GM18858 (cell line): Measurements from ENCODE around the gene SLC25A11.

ENCODE experiments used
- ATAC-seq: cut with Tn5 transposase; IDR thresholded peaks from one replicate; pipeline ENCODE4 v1.9.1; 2021; ENCODE audit not compliant: unreplicated experiment

The SLC25A11 gene

DNA sequence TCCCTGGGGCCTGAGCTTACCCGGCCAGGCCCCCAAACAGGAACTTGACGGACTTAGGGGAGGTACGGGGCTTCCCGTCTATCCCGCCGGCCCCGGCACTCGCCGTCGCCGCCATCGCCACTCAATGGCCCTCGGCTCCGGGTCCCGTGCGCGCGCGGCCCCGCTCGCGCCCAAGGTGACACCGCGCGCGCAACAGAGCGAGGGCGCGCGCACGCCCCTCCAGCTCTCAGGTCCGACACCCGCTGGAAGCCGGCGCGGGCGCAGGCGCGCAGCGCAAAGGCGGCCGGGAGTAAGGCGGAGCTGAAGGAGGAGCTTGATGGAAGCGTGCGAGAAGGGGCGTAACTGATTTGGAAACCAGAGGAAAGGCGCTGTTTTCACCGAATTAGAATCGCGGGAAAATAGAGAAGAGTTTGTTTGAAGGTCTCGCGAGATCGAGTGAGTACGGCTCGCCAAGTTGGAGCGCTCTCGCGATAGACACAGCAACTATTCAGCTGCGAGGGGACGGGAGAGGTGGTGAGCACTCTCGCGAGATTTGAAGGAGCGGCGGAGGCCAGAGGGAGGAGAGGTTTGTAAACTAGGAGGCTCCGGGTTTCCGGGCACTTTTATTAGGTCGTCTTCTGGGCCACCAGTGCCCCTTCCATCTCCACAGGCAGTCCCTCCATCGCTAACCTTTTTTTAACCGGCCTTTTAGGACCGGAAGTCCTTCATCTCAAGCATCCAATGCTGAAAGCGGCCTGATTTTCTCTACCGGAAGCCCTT is at the start of gene SLC25A11, which contains the start of gene RNF167:
SLC25A11 (minus strand) TSS at position 251 of the 759 bp plus-strand sequence; CDS start at position 115, 136 bp downstream.
RNF167 (plus strand) TSS at position 473 of the 759 bp plus-strand sequence. CDS start 642 bp downstream, outside the sequence.
- ATAC-seq = peak; percentile 68

- ATAC-seq = no peak
Measured at GRCh38 chr17:4987767-4988567, 48.1 kb upstream of the SLC25A11 start.

DNA sequence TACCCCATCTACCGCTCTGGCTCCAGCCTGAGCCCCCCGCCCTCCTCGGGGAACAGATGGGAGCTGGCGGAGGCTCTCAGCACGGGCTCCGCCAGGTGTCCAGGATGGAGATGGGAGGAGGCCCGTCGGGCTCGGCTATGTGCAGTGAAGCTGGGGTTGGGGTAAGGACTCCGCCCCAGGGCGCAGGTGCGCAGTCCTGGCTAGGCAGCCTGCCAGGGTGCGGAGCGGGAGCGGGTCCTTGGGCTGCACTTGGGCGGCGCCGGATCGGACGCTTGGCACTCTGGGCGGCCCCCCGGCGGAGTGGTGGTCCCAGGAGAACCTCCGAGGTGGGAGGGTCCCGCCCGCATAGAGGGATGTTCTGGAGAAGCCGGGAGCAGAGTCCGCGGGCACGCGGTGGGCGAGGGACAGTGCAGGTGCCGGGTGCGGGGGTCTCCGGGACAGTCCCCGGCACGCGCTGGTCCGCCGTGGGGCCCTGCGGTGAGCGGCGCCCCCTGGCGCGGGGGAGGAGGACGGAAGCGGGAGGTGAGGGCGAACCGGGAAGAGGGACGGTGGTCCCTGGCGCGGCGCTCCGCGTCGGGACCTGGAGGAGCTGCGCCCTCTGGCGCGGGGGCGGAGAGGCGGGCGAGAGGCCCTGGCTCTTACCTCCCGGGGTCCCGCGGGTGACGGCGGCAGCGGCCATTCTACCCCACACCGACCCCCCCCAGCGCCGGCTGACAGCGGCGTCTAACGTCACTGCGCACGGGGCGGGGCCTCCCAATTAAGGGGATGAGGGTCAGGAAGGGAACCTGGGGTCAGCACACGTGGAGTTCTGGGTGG is 47.3 kb upstream of the SLC25A11 start, which contains the start of gene CAMTA2:
CAMTA2 (minus strand) TSS at position 725 of the 816 bp plus-strand sequence. CDS start 1,453 bp downstream, outside the sequence.
- ATAC-seq = no peak

DNA sequence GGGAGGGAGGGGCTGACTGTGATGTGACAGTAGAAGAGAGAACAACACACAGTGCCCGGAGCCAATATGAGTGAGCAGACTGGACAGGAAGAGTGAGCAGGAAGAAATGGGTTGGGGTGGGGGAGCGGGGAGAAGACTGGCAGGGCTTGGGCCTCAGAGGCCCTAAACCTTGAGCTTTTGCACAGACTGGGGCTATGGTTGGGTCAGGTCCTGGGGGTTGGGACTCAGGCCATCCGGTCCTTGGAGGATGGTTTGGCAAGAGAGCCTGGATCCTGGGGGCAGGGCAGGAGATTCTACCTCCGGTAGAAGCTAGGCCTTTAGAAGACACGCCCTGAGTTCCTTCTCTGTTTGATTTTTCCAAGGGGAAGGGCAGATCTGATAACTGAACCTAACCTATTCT is 46.6 kb upstream of the SLC25A11 start:
- no peak for ATAC-seq

DNA sequence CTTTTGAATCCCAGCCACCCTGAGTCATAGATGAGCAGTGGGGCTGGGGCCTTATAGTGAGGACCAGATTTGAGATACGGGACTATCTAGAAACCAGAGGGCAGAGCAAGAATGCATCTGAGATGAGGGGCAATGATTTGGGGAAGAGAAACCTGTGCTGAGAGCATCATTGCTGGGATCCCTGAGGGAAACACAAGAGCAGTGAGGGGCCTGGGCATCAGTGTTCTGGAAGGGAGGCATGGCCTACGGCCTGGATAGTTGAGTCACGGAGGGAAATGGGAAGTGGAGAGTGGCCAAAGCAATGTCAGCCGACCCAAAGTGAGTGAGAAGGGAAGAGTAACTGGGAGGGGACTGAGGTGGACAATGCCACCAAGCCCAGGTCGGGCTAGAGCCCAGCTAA is 42.5 kb upstream of the SLC25A11 start:
- ATAC-seq = no peak

GRCh38 chr17:4980644-4981216 is 40.9 kb upstream of the SLC25A11 start:
- ATAC-seq = no peak

DNA sequence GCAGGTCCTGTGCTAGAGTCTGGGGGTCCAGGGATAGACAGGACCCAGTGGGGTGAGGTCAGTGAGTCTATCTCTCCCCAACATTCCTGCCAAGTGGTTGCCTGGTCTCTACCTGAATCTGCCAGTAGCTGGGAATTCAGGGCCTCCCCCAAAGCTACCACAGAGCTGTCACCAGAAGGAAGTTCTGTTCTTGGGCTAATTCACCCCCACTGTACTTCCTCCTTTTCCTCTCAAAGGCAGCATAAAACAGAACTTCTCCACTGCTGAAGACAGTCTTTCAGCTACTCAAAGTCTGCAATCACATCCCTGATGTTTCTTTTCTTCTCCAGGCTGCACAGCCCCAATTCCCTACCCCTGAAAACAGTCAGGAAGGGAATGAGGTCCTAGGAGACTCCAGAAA is 38.9 kb upstream of the SLC25A11 start:
- ATAC-seq = no peak

- ATAC-seq = no peak
Measured at GRCh38 chr17:4974115-4974670, 34.3 kb upstream of the SLC25A11 start.

DNA sequence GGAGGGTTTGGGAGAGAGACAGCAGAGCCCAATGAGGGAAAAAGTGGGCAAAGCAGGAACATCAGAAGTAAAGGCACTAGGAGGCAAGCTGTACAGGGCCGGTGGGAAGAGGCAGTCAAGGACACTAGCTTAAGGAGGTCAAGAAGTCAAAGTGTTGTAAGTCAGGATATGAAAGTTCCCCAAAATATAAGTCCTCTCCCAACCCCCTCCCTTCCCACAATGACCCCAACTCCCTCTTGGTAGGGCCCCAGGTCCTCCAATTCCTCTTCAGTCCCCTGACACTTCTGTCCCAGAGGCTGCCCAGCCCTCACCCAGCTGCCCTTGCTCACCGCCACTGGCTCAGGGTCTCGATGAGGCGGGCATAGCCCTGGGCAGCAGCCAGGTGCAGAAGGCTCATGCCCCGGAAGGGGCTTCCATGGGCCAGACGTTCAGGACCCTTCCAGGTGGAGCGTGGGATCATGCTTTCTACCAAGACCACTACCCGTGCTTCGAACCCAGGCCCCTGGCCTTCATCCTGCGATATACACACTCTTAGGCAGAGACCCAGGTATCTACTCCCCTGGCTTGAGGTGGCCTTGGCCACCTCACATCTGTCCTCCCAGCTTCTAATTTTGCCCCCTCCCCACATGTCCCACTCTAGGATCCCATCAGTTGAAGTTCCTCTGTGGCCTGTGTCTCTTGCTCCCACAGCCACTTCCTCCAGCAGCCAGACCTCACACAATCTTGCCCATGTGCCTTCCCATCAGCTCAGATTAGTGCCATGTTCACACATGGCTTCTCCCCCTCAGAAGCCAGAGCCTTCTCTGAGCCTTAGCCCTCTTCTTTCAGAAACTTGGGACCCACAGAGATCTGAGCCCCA is 33.6 kb upstream of the SLC25A11 start:
- no peak for ATAC-seq

GRCh38 chr17:4972752-4973151 is 32.9 kb upstream of the SLC25A11 start:
- no peak for ATAC-seq

- no peak for ATAC-seq
Measured at GRCh38 chr17:4972322-4972721, 32.5 kb upstream of the SLC25A11 start.

DNA sequence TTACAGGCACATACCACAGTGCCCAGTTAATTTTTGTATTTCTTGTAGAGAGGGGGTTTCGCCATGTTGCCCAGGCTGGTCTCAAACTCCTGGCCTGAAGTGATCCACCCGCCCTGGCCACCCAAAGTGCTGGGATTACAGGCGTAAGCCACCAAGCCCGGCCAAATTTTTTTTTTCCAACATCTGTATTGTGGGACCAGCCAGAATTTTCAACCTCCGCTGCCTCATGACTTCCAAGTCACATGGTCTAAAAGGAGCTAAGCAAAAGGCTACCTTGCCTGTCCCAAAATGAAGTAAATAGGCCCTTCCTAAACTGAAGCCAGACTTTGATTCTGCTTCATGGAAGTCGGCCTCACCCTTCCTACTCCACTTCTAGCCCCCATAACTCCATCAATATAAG is 32.0 kb upstream of the SLC25A11 start:
- no peak for ATAC-seq

- no peak for ATAC-seq
Measured at GRCh38 chr17:4970273-4970672, 30.4 kb upstream of the SLC25A11 start.

DNA sequence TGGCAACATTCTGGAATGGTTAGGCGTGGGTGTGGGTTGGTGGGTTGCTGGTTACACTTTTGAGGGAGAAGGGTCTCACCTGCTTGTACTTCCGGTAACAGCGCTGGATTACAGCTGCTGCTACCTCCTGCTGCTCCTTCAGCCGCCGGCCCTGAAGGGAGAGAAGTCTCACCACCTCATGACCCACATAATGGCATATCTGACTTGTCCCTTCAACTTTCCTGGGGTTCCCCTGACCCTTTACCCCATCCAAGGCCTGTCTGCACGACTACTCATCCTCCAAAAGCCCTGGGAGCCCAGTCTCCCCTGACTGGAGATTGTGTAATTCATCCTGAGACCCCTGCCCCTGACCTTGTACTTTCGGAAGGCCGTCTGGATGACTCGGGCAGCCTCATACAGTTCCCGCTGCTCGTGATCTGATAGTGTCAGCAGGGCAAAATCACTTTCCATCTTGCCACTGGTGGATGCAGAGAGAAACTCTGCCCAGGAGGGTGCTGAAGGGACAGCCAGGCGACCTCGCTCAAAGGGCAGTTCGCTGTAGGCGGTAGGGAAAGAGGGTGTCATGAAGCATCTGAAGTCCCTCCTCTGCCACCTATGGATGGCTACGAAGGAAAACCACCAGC is 29.8 kb upstream of the SLC25A11 start:
- no peak for ATAC-seq

DNA sequence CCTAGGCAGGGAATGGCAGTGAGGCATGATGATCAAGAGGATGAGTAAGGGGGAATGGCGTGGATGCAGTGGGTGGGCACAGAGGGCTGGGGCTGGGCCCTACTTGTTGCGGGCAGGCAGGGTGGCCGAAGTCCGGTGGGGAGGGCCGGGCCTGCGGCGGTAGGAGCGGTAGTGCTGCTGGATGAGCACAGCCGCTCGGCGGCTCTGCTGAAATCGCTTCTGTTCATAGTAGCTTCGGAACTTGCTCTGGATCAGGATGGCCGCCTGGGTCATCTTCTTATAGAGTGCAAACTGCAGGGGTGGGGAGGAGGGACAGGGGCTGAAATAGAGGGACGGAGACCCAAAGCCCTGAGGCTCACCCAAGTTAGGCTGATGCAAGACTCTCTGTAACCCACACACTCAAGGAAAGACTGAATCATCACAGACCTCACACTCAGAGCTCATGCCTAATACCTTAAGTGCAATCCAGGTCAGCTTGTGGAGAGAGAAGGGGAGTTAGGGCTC is 29.3 kb upstream of the SLC25A11 start:
- no peak for ATAC-seq

- no peak for ATAC-seq
Measured at GRCh38 chr17:4968486-4969046, 28.7 kb upstream of the SLC25A11 start.

DNA sequence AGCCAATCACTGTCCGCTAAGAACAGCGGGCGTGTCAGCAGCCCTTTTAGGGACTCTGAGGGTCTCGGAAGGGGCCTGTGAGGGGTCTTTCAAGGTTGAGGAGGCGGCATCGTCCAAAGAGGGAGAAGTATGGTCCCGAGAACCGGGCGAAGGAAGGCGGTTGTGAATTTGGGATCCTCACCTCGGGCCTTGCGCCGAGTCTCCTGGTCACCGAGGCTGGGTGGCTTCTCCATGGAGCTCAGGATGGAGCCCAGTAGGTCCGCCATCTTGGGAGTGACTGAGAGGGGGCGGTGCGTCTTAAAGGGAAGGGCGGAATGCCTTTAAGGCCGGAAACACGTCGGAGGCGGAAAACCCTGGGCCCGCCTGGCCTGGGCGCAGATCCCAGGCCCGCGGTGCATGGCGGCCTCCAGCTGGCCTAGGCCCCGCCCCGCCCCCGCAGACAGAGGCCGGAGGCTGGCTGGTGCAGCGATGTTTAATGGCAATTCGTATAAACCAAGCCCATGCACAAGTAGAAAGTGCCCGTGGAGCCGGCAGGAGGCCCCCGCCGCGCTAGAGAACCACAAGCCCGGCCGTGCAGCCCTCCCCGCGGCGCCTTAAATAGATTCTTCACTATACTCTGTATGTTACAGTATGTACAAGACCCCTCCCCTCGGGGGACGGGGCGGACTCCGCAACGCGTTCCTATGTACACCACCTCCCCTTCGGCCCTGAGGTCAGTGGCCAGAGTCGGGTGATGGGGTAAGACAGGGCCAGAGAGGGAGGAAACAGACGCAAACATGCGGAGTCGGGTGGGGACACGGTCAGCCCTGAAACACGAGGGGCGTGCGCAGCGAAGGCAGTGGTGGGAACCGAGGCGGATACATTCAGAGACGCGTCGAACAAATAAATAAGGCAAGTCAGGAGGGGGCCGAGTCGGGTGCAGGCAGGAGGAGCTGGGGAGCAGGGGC is 28.0 kb upstream of the SLC25A11 start, which contains the start of gene SPAG7:
SPAG7 (minus strand) TSS at position 279 of the 947 bp plus-strand sequence; CDS start at position 266, 13 bp downstream.
- ATAC-seq = peak; percentile 33
